ENCODE measurements around the gene MYBPC2.

Gene MYBPC2

DNA sequence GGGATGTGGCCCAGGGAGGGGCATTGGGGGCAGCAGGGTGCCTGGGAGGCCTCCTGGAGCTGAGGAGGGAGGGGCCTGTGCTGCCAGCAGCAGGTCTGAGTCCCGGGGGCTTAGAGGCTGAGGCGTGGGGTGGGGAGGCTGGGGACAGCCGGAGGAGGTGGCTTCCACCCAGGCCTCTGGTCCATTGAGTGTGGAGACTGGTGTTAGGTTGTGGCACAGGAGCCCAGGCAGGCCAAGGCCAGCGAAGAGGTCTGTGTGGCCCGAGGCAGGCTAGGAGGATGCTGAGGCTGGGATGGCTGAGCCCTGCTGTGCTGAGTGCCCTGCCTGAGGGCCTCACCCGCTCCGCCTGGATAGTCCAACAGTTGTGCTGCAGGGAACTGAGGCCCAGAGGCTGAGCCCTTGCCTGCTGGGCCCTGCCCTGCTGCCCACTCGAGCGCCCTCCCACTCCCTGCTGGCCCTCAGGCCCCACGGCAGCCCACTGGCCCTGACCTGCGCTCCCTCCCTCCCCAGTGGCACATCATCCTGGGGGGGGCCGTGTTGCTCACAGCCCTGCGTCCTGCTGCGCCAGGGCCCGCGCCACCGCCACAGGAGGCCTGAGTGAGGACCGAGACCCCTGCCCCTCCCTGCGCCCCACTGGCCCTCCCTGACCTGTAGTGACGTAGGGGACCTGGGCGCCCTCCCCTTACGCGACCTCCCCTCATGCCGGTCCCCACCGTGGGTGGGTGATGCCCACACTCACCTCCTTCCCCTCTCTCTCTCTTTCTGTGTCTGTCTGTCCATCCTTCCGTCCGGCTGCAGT is 48.9 kb downstream of the MYBPC2 start:
- DNase-seq (ENCODE audit: low read depth in 2 of 2), result no peak

DNA sequence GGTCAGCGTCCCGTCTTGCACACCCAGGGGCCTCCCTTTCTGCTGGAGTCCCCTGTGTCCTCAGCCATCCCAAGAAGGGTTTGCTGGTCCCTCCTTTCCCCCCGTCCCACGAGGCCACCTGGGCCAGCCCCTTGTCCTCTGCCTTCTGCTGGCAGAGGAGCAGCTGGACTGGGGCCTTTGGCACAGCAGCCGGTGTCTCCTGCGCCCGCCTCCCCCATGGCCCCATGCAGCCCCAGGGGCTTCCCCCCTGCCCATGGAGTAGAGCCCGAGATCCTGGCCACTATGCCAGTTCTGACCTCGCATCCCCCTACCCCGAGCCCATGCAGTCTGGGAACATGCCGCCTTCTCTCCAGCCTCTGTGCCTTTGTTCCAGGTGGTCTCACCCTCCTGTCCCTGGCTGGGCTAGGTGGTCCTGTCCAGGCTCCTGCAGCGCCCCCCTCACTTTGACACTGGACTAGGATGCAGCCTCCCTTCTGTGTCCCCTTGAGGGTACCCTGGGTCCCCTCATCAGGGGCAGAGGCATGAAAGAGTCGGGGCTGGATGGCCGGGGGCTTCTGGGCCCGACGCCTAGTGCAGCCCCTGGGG is 49.7 kb downstream of the MYBPC2 start:
- DNase-seq (ENCODE audit: low read depth in 2 of 2), result no peak

DNA sequence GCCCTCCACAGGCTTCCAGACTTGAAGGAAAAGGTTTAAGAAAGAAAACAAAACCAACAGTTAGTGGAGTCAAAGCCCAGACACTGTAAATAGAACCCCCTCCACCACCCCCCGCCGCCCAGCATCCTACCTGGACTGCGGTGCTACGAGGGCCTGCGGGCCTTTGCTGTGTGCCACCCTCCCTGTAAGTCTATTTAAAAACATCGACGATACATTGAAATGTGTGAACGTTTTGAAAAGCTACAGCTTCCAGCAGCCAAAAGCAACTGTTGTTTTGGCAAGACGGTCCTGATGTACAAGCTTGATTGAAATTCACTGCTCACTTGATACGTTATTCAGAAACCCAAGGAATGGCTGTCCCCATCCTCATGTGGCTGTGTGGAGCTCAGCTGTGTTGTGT is 50.2 kb downstream of the MYBPC2 start:
- DNase-seq (ENCODE audit: low read depth in 2 of 2), result no peak

- no peak for DNase-seq (ENCODE audit: low read depth in 2 of 2)
These were observed 52.7 kb downstream of the MYBPC2 start for GRCh38 chr19:50485284-50485955.

DNA sequence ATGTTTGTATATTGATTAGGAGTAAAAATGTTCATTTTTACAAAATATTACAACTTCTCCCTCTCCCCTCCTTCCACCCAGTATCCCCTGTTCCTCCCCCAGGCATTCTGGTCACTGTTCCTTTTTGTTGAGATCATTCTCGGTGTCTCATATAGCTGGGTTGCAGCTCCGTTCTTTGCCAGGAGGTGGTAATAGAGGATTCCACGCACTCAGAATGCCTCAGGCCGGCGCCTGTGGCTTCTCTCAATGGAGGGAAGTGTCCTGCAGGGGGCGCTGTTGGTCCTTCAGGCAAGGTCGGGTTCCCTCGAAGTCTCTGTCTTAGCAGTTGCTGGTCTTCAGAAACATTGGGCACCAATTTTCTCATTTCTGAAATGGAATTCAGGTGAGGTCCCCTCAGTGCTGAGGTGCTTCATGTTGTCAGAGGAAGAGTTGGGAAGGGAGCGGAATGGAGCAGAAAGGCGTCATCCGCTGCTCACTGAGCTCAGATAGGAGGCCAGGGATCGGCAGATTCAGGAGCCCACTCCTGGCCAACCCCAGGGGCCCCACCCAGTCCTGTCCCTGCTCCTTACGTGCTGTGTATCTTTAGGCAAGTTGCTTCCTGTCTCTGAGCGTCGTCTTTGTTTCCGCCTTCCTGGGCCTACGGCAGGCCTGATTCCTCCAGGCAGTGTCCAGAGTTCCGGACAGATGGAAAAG is 54.3 kb downstream of the MYBPC2 start:
- DNase-seq (ENCODE audit: low read depth in 2 of 2), result peak; percentile 36 to 63

GRCh38 chr19:50488389-50489194 is 55.9 kb downstream of the MYBPC2 start:
- no peak for DNase-seq (ENCODE audit: low read depth in 2 of 2)

DNA sequence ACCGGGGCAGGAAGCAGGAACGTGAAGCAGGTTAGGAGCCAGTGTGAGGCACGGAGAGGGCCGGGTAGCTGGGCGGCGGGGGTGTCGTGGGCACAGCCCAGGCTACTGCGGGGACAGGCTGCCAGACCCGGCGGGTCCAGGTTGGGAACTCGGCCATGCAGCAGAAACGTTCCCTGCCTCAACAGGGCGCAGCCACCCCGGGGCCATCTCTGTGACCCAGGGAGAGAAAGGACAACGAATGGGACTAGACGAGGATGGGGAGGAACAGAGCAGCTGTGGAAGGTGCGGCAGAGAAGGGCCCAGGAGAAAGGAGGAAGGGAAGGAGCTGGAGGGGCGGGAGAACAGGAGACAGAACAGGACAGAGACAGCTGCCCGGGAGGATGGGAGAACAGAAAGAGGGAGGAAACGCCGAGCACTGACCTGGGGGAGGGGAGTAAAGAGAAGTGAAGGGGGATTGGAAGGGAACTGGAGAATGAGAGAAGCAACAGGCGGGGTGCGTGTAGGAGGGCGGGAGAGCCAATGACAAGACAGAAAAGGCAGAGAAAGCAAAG is 56.8 kb downstream of the MYBPC2 start:
- no peak for DNase-seq (ENCODE audit: low read depth in 2 of 2)

DNA sequence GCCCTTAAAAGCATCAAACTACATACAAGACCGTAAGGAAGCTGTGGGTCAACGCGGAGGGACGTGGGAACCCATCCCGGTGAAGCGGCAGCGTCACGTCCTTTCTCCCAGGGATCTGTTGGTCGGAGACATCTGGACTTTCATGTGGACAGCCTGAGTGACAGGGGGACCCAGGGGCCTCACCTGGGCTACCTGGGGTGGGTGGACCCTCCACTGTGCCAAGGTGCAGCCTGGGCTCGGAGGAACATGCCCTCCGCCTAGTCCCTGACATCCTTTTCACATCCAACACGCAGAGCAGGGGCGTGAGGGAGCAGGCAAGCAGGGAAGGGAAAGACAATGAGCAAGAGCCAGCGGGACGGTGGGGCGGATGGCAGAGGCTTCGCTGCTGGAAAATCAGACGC is 57.7 kb downstream of the MYBPC2 start:
- DNase-seq (ENCODE audit: low read depth in 2 of 2), result no peak

DNA sequence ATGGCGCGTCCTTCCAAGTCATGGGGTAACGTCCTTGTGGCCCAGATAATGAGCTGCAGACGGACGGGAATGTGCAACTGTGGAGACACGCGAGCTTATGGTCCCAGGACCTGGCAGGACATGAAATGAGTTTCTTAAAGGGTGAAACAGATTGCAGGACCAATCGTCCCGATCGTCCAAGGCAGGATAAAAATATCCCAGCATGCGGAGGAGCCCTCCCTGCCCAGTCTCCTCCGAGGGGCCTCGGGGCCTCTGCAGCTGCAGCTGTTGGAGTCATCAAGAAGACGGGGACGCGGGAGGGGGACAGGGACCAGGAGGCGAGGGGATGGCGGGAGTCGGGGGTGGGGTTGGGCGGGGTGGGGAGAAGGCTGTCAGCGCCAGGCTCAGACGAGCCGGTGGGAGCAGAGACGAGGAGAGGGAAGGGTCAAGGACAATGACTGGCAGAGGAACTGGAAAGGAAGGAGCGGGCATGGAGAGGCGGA is 58.3 kb downstream of the MYBPC2 start:
- no peak for DNase-seq (ENCODE audit: low read depth in 2 of 2)

- DNase-seq (ENCODE audit: low read depth in 2 of 2), result no peak
These were observed 59.8 kb downstream of the MYBPC2 start for GRCh38 chr19:50492303-50493052.

DNA sequence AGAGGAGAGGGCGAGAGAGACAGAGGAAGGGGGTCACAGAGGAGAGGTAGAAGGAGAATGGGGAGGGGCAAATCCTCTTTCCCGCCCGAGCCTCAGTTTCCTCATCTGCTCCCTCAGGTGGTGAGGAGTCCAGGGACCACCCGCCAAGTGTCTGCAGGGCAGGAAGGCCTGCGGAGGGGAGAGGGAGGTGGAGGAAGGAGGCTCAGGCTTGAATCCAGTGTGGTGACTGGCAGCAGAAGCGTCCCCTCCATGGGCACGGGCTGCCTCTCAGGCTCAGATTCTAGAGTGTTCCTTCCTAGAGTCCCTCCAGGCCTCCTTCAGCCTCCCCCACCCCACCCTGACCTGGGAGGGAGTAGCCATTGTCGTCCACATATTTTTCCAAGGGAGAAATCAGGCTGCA is 60.5 kb downstream of the MYBPC2 start:
- DNase-seq (ENCODE audit: low read depth in 2 of 2), result no peak

GRCh38 chr19:50494186-50495019 is 61.7 kb downstream of the MYBPC2 start:
- DNase-seq (ENCODE audit: low read depth in 2 of 2), result no peak

GRCh38 chr19:50495020-50495531 is 62.4 kb downstream of the MYBPC2 start:
- DNase-seq (ENCODE audit: low read depth in 2 of 2), result no peak

DNA sequence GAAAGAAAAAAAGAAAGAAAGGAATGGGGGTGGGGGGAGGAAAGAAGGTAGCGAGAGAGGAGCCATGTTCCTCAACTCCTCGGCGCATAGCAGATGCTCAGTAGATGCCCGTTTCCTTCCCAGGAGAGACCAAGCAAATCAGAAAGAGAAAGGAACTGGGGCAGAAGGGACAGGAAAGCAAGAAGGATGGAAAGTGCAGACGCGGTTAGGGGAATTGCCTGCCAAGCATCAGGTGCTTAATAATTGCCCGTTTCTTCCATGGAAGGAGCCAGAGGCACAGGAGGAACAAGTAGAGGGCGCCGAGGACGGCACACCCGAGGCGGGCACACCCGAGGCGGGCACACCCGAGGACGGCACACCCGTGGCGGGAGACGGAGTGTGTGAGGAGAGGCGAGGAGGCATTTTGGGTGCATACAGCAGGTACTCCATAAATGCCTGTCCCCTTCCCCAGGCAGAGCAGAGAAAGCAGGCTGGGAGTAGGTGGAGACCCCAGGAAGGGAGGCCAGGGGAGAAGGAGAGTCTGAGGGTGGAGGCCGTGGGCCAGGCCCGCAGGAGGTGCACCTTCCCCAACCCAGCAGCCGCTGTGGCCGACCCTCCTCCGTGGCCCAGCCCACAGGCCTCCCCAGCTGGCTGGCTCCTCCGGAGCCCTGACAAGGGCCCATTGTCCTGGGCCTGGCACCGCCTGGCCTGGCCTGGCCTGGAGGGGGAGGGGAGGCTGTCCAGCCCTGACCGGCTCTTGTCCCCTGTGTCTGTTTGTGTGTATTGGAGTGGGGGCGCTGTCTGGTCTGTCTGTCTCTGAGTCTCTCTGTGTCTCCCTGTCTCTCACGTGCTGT is 63.7 kb downstream of the MYBPC2 start:
- no peak for DNase-seq (ENCODE audit: low read depth in 2 of 2)

DNA sequence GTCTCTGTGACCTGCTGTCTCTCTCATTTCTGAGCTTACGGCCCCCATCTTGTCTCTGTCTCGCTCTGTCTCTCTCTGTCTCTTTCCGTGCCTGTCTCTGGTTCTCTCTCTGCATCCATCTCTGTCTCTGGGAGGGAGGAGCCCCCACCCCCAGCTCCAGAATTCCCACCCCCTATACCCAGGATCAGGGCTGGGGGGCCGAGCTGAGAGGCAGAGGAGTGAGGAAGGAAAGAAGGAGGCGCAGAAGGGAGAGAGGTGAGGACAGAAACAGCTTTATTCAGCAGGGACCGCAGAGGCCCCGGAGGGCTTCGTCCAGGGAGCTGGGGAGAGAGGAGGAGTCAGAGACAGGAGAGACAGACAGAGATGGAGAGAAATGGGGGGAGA is 64.3 kb downstream of the MYBPC2 start:
- no peak for DNase-seq (ENCODE audit: low read depth in 2 of 2)

DNA sequence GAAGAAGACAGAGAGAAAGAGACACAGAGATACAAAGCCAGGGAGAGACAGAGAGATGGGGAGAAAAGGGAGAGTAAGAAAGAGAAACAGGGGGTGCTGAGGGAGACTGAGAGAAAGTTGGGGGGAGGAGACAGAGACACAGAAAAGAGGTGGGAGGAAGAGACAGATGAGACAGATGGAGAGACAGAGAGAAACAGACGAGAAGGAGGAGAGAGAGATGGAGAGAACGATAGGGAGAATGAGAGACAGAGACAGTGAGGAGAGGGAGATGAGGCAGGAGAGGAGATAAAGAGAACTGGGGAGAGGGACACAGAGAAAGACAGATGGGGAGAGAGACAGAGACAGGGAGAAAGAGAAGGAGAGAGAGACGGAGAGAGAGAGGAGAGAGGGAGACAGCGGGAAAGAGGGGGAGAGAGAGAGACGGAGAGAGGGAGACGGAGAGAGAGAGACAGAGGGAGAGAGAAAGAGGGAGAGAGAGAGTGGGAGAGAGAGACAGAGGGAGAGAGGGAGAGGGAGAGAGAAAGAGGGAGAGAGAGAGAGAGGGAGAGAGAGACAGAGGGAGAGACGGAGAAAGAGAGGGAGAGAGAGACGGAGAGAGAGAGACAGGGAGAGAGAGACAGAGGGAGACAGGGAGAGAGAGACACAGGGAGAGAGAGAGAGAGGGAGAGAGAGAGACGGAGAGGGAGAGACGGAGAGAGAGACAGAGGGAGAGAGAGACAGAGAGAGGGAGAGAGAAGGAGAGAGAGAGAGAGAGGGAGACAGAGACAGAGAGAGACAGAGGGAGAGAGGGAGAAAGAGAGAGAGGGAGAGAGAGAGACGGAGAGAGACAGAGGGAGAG is 65.7 kb downstream of the MYBPC2 start:
- no peak for DNase-seq (ENCODE audit: low read depth in 2 of 2)

GRCh38 chr19:50500060-50500752 is 67.5 kb downstream of the MYBPC2 start:
- no peak for DNase-seq (ENCODE audit: low read depth in 2 of 2)

All from activated CD4-positive, alpha-beta T cell treated with anti-CD3 and anti-CD28 coated beads for 24 hours (primary cell).